ENCODE data around the gene RAB3C.

GRCh38 chr5:58551492-58551891 lies 31.4 kb upstream of the RAB3C start:
- no peak for TF ChIP-seq CTCF (IDR thresholded peaks at IDR 0.05; ENCODE audit: low read depth, low read length)
- TF ChIP-seq EZH2phosphoT487 (IDR thresholded peaks at IDR 0.05; ENCODE audit: low read depth) = no peak
